GM19099 (cell line): ENCODE data around the gene PGAP3.

ENCODE experiments used
- POLR2A ChIP-seq: IDR thresholded peaks from 3 replicates; pipeline ENCODE4 v1.6.1; 2011; ENCODE audit warnings: low read depth; ENCODE audit not compliant: insufficient read length; ENCODE audit errors: extremely low read depth

Gene PGAP3

GRCh38 chr17:39687546-39688474 is at the start of gene PGAP3:
TSS of gene PGAP3 (minus strand) at chr17:39688057. CDS start at chr17:39688014, 43 bp downstream.
- peak; percentile 88 for TF ChIP-seq POLR2A

GRCh38 chr17:39737206-39737759 is 49.4 kb upstream of the PGAP3 start:
- TF ChIP-seq POLR2A, result no peak

GRCh38 chr17:39736319-39737165 is 48.7 kb upstream of the PGAP3 start:
- no peak for TF ChIP-seq POLR2A

- no peak for TF ChIP-seq POLR2A
Measured at GRCh38 chr17:39735882-39736281, 48.0 kb upstream of the PGAP3 start.

GRCh38 chr17:39732586-39732985 is 44.7 kb upstream of the PGAP3 start:
- no peak for TF ChIP-seq POLR2A

- peak; percentile 93 for TF ChIP-seq POLR2A
Measured at GRCh38 chr17:39730095-39730921, 42.5 kb upstream of the PGAP3 start, which contains the start of gene MIEN1. TSS of gene MIEN1 (minus strand) at chr17:39730532. CDS start at chr17:39730495, 37 bp downstream.

- no peak for TF ChIP-seq POLR2A
Measured at GRCh38 chr17:39729280-39729851, 41.5 kb upstream of the PGAP3 start.

GRCh38 chr17:39727556-39727955 is 39.7 kb upstream of the PGAP3 start:
- no peak for TF ChIP-seq POLR2A

- peak; percentile 9 for TF ChIP-seq POLR2A
Measured at GRCh38 chr17:39726617-39727016, 38.8 kb upstream of the PGAP3 start.

- TF ChIP-seq POLR2A, result no peak
Measured at GRCh38 chr17:39724731-39725130, 36.9 kb upstream of the PGAP3 start.

GRCh38 chr17:39722965-39723848 is 35.4 kb upstream of the PGAP3 start:
- no peak for TF ChIP-seq POLR2A

- TF ChIP-seq POLR2A, result no peak
Measured at GRCh38 chr17:39722104-39722503, 34.2 kb upstream of the PGAP3 start.
